ENCODE results near the gene ALDOB.

The ALDOB gene

GRCh38 chr9:101453776-101454570 lies 18.4 kb upstream of the ALDOB start:
- no peak for DNase-seq

- no peak for DNase-seq
These were observed 15.9 kb upstream of the ALDOB start for GRCh38 chr9:101451498-101451897.

GRCh38 chr9:101450931-101451330 lies 15.4 kb upstream of the ALDOB start:
- no peak for DNase-seq

GRCh38 chr9:101449071-101449721 lies 13.6 kb upstream of the ALDOB start:
- DNase-seq = peak; percentile 46

GRCh38 chr9:101448680-101449070 lies 13.1 kb upstream of the ALDOB start:
- no peak for DNase-seq

- DNase-seq = no peak
These were observed 11.2 kb upstream of the ALDOB start for GRCh38 chr9:101446732-101447131.

- no peak for DNase-seq
These were observed 9.9 kb upstream of the ALDOB start for GRCh38 chr9:101445353-101446029.

GRCh38 chr9:101443364-101443771 lies 7.8 kb upstream of the ALDOB start:
- peak; percentile 76 for DNase-seq

GRCh38 chr9:101442736-101443135 lies 7.2 kb upstream of the ALDOB start:
- no peak for DNase-seq

- DNase-seq = no peak
These were observed 6.7 kb upstream of the ALDOB start for GRCh38 chr9:101442318-101442717.

- no peak for DNase-seq
These were observed 5.2 kb upstream of the ALDOB start for GRCh38 chr9:101440714-101441230.

- DNase-seq = no peak
These were observed 2.9 kb upstream of the ALDOB start for GRCh38 chr9:101438523-101438922.

GRCh38 chr9:101437806-101438232 lies 2.2 kb upstream of the ALDOB start:
- no peak for DNase-seq

GRCh38 chr9:101434998-101435397 lies 576 bp downstream of the ALDOB start:
- DNase-seq = no peak

GRCh38 chr9:101433229-101433628 lies 2.3 kb downstream of the ALDOB start:
- no peak for DNase-seq

- no peak for DNase-seq
These were observed 2.8 kb downstream of the ALDOB start for GRCh38 chr9:101432740-101433139.

- DNase-seq = no peak
These were observed 3.4 kb downstream of the ALDOB start for GRCh38 chr9:101432171-101432570.

- DNase-seq = no peak
These were observed 5.8 kb downstream of the ALDOB start for GRCh38 chr9:101429736-101430135.

GRCh38 chr9:101428909-101429308 lies 6.7 kb downstream of the ALDOB start:
- no peak for DNase-seq

GRCh38 chr9:101427957-101428655 lies 7.5 kb downstream of the ALDOB start:
- DNase-seq = no peak

GRCh38 chr9:101427358-101427757 lies 8.2 kb downstream of the ALDOB start:
- no peak for DNase-seq

GRCh38 chr9:101421653-101422065 lies 13.9 kb downstream of the ALDOB start:
- DNase-seq = no peak

- no peak for DNase-seq
These were observed 15.7 kb downstream of the ALDOB start for GRCh38 chr9:101419863-101420262.

Data from NCI-H2081 treated with DMSO at 0.1 percent for 48 hours (cell line).